Mesenchymal stem cell (in vitro differentiated cells and primary cell): ENCODE measurements around the gene GNAI2.
"Not testable (repeated sequence)": the region's sequence is repeated elsewhere in the genome, so short reads cannot be mapped to it uniquely, and the experiment has no call there.

Experiments
- DNase-seq: peaks from one replicate; pipeline ENCODE4 v3.0.0-alpha.2; 2013
- H2AFZ ChIP-seq: one replicate; pipeline ENCODE4 v1.6.1; 2013; ENCODE audit warnings: low read depth, mild to moderate bottlenecking, control low read depth, inconsistent platforms, low read length, moderate library complexity
- H2AK5ac ChIP-seq: 2 replicates; pipeline ENCODE4 v1.6.1; 2013; ENCODE audit warnings: low read length, moderate library complexity, mild to moderate bottlenecking, inconsistent platforms; ENCODE audit not compliant: severe bottlenecking
- H2BK120ac ChIP-seq: one replicate; pipeline ENCODE4 v1.6.1; 2013; ENCODE audit warnings: low read depth, mild to moderate bottlenecking, inconsistent platforms, low read length, moderate library complexity
- H2BK12ac ChIP-seq, 2 experiments: one replicate each; pipeline ENCODE4 v1.6.1; 2013; ENCODE audit warnings: inconsistent platforms in 2 of 2, low read length in 2 of 2, mild to moderate bottlenecking in 2 of 2, moderate library complexity in 2 of 2, control low read depth in 1 of 2
- H2BK15ac ChIP-seq: one replicate; pipeline ENCODE4 v1.6.1; 2013; ENCODE audit warnings: mild to moderate bottlenecking, low read depth, inconsistent platforms; ENCODE audit not compliant: poor library complexity, severe bottlenecking
- H2BK5ac ChIP-seq: 2 replicates; pipeline ENCODE4 v1.6.1; 2013; ENCODE audit warnings: low read depth, mild to moderate bottlenecking, low read length, control low read depth, inconsistent platforms; ENCODE audit not compliant: poor library complexity, severe bottlenecking
- H3K14ac ChIP-seq, 2 experiments: one replicate each; pipeline ENCODE4 v1.6.1; 2013; ENCODE audit warnings: inconsistent platforms in 2 of 2, low read length in 2 of 2, control low read depth in 1 of 2, mild to moderate bottlenecking in 1 of 2, moderate library complexity in 1 of 2
- H3K18ac ChIP-seq, 2 experiments: one replicate each; pipeline ENCODE4 v1.6.1; 2013; ENCODE audit warnings: inconsistent platforms in 2 of 2, low read length in 2 of 2, control low read depth in 1 of 2, low read depth in 1 of 2, mild to moderate bottlenecking in 1 of 2
- H3K23ac ChIP-seq, 2 experiments: one replicate each; pipeline ENCODE4 v1.6.1; 2013; ENCODE audit warnings: inconsistent platforms in 2 of 2, low read length in 2 of 2, mild to moderate bottlenecking in 2 of 2, moderate library complexity in 2 of 2, control low read depth in 1 of 2
- H3K27ac ChIP-seq: 2 replicates; pipeline ENCODE4 v1.5.1; 2013; ENCODE audit warnings: mild to moderate bottlenecking, moderate library complexity, low read length, control low read depth, inconsistent platforms; ENCODE audit not compliant: poor library complexity, severe bottlenecking
- H3K27me3 ChIP-seq, 2 experiments: 2 replicates each; pipeline versions ENCODE4 v1.6.1 to v1.7.0; 2013; ENCODE audit warnings: low read length in 2 of 2, mild to moderate bottlenecking in 2 of 2, moderate library complexity in 2 of 2, control low read depth in 1 of 2, inconsistent platforms in 1 of 2; ENCODE audit not compliant: control insufficient read depth in 1 of 2, insufficient read depth in 1 of 2
- H3K36me3 ChIP-seq, 2 experiments: 2 replicates each; pipeline versions ENCODE4 v1.6.1 to v1.7.0; 2013; ENCODE audit warnings: low read length in 2 of 2, control low read depth in 1 of 2, inconsistent platforms in 1 of 2, low read depth in 1 of 2, mild to moderate bottlenecking in 1 of 2; ENCODE audit not compliant: insufficient read depth in 2 of 2, control insufficient read depth in 1 of 2
- H3K4ac ChIP-seq, 2 experiments: one replicate each; pipeline ENCODE4 v1.6.1; 2013; ENCODE audit warnings: inconsistent platforms in 2 of 2, low read length in 2 of 2, mild to moderate bottlenecking in 2 of 2, moderate library complexity in 2 of 2, control low read depth in 1 of 2, low read depth in 1 of 2
- H3K4me1 ChIP-seq: 2 replicates; pipeline ENCODE4 v1.6.1; 2013; ENCODE audit warnings: low read depth, low read length, control low read depth; ENCODE audit not compliant: control insufficient read depth, insufficient read depth
- H3K4me2 ChIP-seq: 2 replicates; pipeline ENCODE4 v1.6.1; 2013; ENCODE audit warnings: low read length, mild to moderate bottlenecking, inconsistent platforms; ENCODE audit not compliant: poor library complexity, severe bottlenecking
- H3K4me3 ChIP-seq, 2 experiments: 2 replicates each; pipeline versions ENCODE4 v1.5.1 to v1.7.0; 2013; ENCODE audit warnings: low read length in 2 of 2, mild to moderate bottlenecking in 2 of 2, control low read depth in 1 of 2, low read depth in 1 of 2; ENCODE audit not compliant: insufficient read depth in 1 of 2
- H3K79me1 ChIP-seq: replicated peaks from 2 replicates; pipeline ENCODE4 v1.6.1; 2013; ENCODE audit warnings: mild to moderate bottlenecking, control low read depth, low read length, inconsistent platforms; ENCODE audit not compliant: poor library complexity, severe bottlenecking
- H3K9ac ChIP-seq: 2 replicates; pipeline ENCODE4 v1.7.0; 2013; ENCODE audit warnings: mild to moderate bottlenecking, low read length, moderate library complexity
- H3K9me3 ChIP-seq: 2 replicates; pipeline ENCODE4 v1.7.0; 2013; ENCODE audit warnings: mild to moderate bottlenecking, low read length; ENCODE audit not compliant: control insufficient read depth
- H4K8ac ChIP-seq: one replicate; pipeline ENCODE4 v1.6.1; 2013; ENCODE audit warnings: inconsistent platforms, mild to moderate bottlenecking, low read length, moderate library complexity
- H4K91ac ChIP-seq: one replicate; pipeline ENCODE4 v1.6.1; 2013; ENCODE audit warnings: mild to moderate bottlenecking, low read length, inconsistent platforms
- WGBS: methylation state at CpG from one replicate; pipeline ENCODE4 v1.1.7; 2013; ENCODE audit warnings: mixed read lengths; 5-methylcytosine and 5-hydroxymethylcytosine counted together

The GNAI2 gene

DNA sequence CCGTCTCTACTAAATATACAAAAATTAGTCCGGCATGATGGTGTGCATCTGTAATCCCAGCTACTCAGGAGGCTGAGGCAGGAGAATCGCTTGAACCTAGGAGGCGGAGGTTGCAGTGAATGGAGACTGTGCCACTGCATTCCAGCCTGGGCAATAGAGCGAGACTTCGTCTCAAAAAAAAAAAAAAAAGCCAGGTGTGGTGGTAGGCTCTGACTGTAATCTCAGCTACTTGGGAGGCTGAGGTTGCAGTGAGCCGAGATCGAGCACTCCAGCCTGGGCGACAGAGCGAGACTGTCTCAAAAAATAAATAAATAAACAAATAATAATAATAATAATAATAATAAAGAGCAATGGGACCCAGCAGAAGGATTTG lies 36.5 kb downstream of the GNAI2 start:
- H2BK15ac ChIP-seq, H4K91ac ChIP-seq, H2AFZ ChIP-seq, H3K4me3 ChIP-seq, H2AK5ac ChIP-seq, H3K36me3 ChIP-seq, H3K9ac ChIP-seq, DNase-seq, H4K8ac ChIP-seq, H3K27ac ChIP-seq, H3K4ac ChIP-seq, H3K9me3 ChIP-seq, H3K23ac ChIP-seq, H3K79me1 ChIP-seq, H3K4me2 ChIP-seq, H3K18ac ChIP-seq, H2BK12ac ChIP-seq, H2BK5ac ChIP-seq, H2BK120ac ChIP-seq, H3K14ac ChIP-seq: not testable (repeated sequence)
- 72% methylated on average over 6 of the region's 10 CpGs for WGBS
- peaks cover 56% of the 10 kb centered on the region for H3K4me1 ChIP-seq
- peaks cover 21 to 31% of the 10 kb centered on the region in 2 experiments for H3K27me3 ChIP-seq

DNA sequence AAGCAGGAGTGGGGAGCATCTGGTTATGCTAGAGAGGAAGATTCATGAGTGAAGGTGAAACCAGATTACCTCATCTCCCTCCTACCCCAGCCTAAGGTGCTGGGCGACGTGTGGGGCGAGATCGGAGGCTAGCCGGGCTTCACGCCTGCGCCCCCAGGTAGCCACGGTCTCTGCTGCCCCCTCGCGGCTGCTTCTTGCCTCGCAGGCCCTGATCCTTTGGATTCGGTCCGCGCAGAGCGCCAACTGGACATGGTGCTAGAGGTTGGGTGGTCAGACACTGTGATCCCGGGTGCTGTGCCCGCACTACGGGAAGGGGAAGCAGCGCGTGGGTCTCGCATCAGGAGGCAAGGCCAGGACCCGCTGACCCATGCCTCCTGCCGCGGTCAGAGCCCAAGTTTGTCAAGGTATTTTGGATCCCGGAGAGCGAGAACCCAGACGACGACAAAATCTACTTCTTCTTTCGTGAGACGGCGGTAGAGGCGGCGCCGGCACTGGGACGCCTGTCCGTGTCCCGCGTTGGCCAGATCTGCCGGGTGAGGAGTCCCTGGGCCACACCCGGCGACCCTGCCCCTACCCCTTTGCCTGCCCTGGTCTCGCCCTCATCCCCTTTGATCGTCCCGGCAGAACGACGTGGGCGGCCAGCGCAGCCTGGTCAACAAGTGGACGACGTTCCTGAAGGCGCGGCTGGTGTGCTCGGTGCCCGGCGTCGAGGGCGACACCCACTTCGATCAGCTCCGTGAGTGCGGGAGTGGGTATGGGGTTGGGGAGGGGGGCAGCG lies 37.1 kb downstream of the GNAI2 start:
- Histone ChIP-seq H3K36me3 (peaks cover 0 to 5% of the 10 kb centered on the region in 2 experiments), H2BK120ac (no peak overlapping the region), H3K79me1 (no peaks in the 10 kb centered on the region), H2BK12ac (peak overlapping the region in 1 of 2 experiments; percentile 95), H3K4me2 (peak overlapping the region; percentile 58), H4K8ac (peak overlapping the region; percentile 27), H2AK5ac (no peak overlapping the region), H2BK5ac (no peak overlapping the region), H3K18ac (peak overlapping the region; percentile 58 to 70), H2BK15ac (no peak overlapping the region), H3K4ac (peak overlapping the region in 1 of 2 experiments; percentile 50), H3K14ac (no peak overlapping the region), H4K91ac (peak overlapping the region; percentile 52), H3K27me3 (peaks cover 21 to 31% of the 10 kb centered on the region in 2 experiments), H3K4me3 (peak overlapping the region; percentile 34 to 72), H3K27ac (no peak overlapping the region), H3K9ac (peak overlapping the region; percentile 57), H3K9me3 (no peaks in the 10 kb centered on the region), H3K4me1 (peaks cover 50% of the 10 kb centered on the region), H3K23ac (peak overlapping the region in 1 of 2 experiments; percentile 66), H2AFZ (peak overlapping the region; percentile 33)
- peak; percentile 73 for DNase-seq
- WGBS: 26% methylated on average over 57 of the region's 61 CpGs

DNA sequence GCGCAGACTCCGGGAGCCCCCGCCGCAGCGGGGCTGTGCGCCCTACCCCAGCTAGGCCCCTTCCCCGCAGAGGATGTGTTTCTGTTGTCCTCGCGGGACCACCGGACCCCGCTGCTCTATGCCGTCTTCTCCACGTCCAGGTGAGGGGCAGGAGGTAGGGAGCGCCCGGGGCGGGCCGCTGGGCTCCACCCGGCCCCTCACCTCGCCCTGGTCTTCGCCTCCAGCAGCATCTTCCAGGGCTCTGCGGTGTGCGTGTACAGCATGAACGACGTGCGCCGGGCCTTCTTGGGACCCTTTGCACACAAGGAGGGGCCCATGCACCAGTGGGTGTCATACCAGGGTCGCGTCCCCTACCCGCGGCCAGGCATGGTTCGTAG lies 37.7 kb downstream of the GNAI2 start:
- H3K36me3 ChIP-seq: peaks cover 0 to 5% of the 10 kb centered on the region in 2 experiments
- H3K27ac ChIP-seq: no peak overlapping the region
- H2BK120ac ChIP-seq: no peak overlapping the region
- H3K4ac ChIP-seq: no peak overlapping the region
- no peaks in the 10 kb centered on the region for H3K9me3 ChIP-seq
- peaks cover 21 to 31% of the 10 kb centered on the region in 2 experiments for H3K27me3 ChIP-seq
- no peak for DNase-seq
- H2AK5ac ChIP-seq: no peak overlapping the region
- no peak overlapping the region for H4K91ac ChIP-seq
- no peak overlapping the region for H3K14ac ChIP-seq
- no peak overlapping the region for H3K18ac ChIP-seq
- no peak overlapping the region for H3K9ac ChIP-seq
- H2BK5ac ChIP-seq: no peak overlapping the region
- H3K4me1 ChIP-seq: peaks cover 44% of the 10 kb centered on the region
- H3K4me2 ChIP-seq: no peak overlapping the region
- no peak overlapping the region for H2BK12ac ChIP-seq
- WGBS: 83% methylated on average over 26 of the region's 31 CpGs
- H2AFZ ChIP-seq: no peak overlapping the region
- H3K79me1 ChIP-seq: no peaks in the 10 kb centered on the region
- H3K23ac ChIP-seq: no peak overlapping the region
- no peak overlapping the region for H4K8ac ChIP-seq
- H3K4me3 ChIP-seq: no peak overlapping the region
- H2BK15ac ChIP-seq: no peak overlapping the region

DNA sequence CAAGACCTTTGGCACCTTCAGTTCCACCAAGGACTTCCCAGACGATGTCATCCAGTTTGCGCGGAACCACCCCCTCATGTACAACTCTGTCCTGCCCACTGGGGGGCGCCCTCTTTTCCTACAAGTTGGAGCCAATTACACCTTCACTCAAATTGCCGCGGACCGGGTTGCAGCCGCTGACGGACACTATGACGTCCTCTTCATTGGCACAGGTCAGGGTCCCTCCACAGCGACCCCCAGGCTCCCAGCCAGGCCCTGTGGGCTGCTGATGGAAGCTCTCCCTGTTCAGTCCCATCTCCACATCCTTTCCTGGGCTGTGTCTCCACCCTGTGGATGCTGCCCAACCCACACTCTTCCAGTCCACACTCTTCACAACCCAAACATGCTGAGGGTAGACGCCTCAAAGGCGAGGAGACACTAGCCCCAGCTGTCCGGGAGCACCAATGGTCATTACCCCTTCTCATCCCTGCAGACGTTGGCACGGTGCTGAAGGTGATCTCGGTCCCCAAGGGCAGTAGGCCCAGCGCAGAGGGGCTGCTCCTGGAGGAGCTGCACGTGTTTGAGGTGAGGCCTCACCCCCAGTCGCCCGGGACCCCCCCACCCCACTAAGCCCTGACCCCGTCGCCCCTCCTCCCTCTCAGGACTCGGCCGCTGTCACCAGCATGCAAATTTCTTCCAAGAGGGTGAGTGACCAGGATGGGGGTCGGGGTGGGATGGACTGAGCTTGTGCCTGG lies 38.5 kb downstream of the GNAI2 start:
- Histone ChIP-seq H3K36me3 (peaks cover 0 to 5% of the 10 kb centered on the region in 2 experiments), H3K27me3 (peaks cover 21 to 31% of the 10 kb centered on the region in 2 experiments), H3K4me2 (no peak overlapping the region), H3K27ac (no peak overlapping the region), H2BK5ac (no peak overlapping the region), H3K4me3 (no peak overlapping the region), H3K79me1 (no peaks in the 10 kb centered on the region), H3K4ac (no peak overlapping the region), H2BK15ac (no peak overlapping the region), H2AFZ (no peak overlapping the region), H4K91ac (no peak overlapping the region), H2BK12ac (no peak overlapping the region), H4K8ac (no peak overlapping the region), H3K9ac (no peak overlapping the region), H3K4me1 (peaks cover 36% of the 10 kb centered on the region), H3K23ac (no peak overlapping the region), H3K9me3 (no peaks in the 10 kb centered on the region), H2AK5ac (no peak overlapping the region), H2BK120ac (no peak overlapping the region), H3K14ac (no peak overlapping the region), H3K18ac (no peak overlapping the region)
- peak; percentile 67 for DNase-seq
- 30% methylated on average over 19 of the region's 26 CpGs for WGBS
